Tibial nerve (tissue), 3 donors: ENCODE data around the gene PAPOLA.

Experiments
- CTCF ChIP-seq, 5 experiments: fragments of 200-600 bp in 3 of 5; fragments of 450-650 bp in 2 of 5; sonication (generic) in 3 of 5; IDR thresholded peaks; one replicate each; pipeline ENCODE4 v1.5.1; 2016 to 2019; ENCODE audit warnings: antibody characterized with exemption in 5 of 5, mild to moderate bottlenecking in 3 of 5, moderate library complexity in 2 of 5
- POLR2A ChIP-seq, 2 donors: fragments of 450-650 bp; IDR thresholded peaks; one replicate each; pipeline ENCODE4 v1.6.1; 2017; ENCODE audit warnings: antibody characterized with exemption in 2 of 2, mild to moderate bottlenecking in 2 of 2, moderate library complexity in 2 of 2

- TF ChIP-seq POLR2A (IDR thresholded peaks at IDR 0.05) (no peak), CTCF (IDR thresholded peaks at IDR 0.05) (no peak)
Observed at GRCh38 chr14:96573473-96574100, 71.4 kb downstream of the PAPOLA start.
